KMS-11 (cell line): ENCODE measurements around the gene FADS1.

Source experiments
- H2AFZ ChIP-seq: fragments of 200-600 bp; sonication (generic); 2 replicates; pipeline ENCODE4 v1.6.1; 2016; ENCODE audit warnings: antibody characterized with exemption, mixed run types, low read depth
- H3K27ac ChIP-seq: fragments of 200-600 bp; sonication (generic); 2 replicates; pipeline ENCODE4 v1.6.1; 2016; ENCODE audit warnings: mild to moderate bottlenecking, mixed run types
- H3K27me3 ChIP-seq: fragments of 200-600 bp; sonication (generic); 2 replicates; pipeline ENCODE4 v1.6.1; 2017; ENCODE audit warnings: mild to moderate bottlenecking, low read depth, mixed run types, moderate library complexity; ENCODE audit not compliant: insufficient read depth
- H3K36me3 ChIP-seq: fragments of 200-600 bp; sonication (generic); 2 replicates; pipeline ENCODE4 v1.6.1; 2017; ENCODE audit warnings: mild to moderate bottlenecking, mixed run types; ENCODE audit not compliant: insufficient read depth
- H3K4me1 ChIP-seq: fragments of 200-600 bp; sonication (generic); 2 replicates; pipeline ENCODE4 v1.6.1; 2016; ENCODE audit warnings: mild to moderate bottlenecking, low read depth, mixed run types; ENCODE audit not compliant: poor library complexity, severe bottlenecking
- H3K4me2 ChIP-seq: fragments of 200-600 bp; sonication (generic); 2 replicates; pipeline ENCODE4 v1.7.0; 2016; ENCODE audit warnings: mild to moderate bottlenecking, mixed run types
- H3K4me3 ChIP-seq: fragments of 200-600 bp; sonication (generic); IDR thresholded peaks from 2 replicates; pipeline ENCODE4 v1.6.1; 2017; ENCODE audit warnings: low read depth, low read length, mixed read lengths; ENCODE audit not compliant: insufficient read depth
- H3K79me2 ChIP-seq: fragments of 200-600 bp; sonication (generic); 2 replicates; pipeline ENCODE4 v1.6.1; 2016; ENCODE audit warnings: low read depth, mixed run types; ENCODE audit not compliant: insufficient read depth
- H3K9ac ChIP-seq: fragments of 200-600 bp; sonication (generic); 2 replicates; pipeline ENCODE4 v1.6.1; 2016; ENCODE audit warnings: mild to moderate bottlenecking, mixed run types
- H4K20me1 ChIP-seq: fragments of 200-600 bp; sonication (generic); 2 replicates; pipeline ENCODE4 v1.6.1; 2016; ENCODE audit warnings: mild to moderate bottlenecking, mixed run types; ENCODE audit not compliant: insufficient read depth
- TF ChIP-seq, protein P1 (sequence below): fragments of 200-600 bp; sonication (generic); conservative IDR thresholded peaks from 2 replicates; pipeline ENCODE4 v1.6.1; 2017; ENCODE audit warnings: low read depth, mild to moderate bottlenecking, antibody characterized with exemption, low read length, moderate library complexity, mixed read lengths

FADS1 gene

DNA sequence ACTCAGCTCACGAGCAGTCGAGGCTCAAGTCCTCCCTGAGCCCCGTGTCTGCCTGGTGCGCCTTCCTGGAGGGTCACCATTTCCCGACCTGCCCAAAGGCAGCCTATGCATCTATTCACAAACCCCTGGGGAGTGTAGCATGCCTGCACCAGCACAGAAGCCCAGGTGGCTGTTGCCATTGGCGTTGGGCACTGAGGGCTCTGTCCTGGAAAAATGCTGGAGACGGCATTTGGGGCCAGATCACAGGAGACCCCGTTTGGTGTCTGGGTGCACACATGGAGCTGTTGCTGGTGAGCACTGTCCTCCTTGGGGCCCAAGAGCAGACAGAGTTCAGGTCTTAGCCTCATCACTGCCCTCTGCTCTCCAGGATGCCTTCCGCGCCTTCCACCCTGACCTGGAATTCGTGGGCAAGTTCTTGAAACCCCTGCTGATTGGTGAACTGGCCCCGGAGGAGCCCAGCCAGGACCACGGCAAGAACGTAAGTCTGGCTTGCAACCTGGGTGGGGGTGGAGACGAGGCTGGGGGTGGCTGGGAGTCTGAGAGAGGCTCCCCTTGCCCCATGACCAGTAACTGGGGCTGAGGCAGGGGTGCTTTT, 20.7 kb upstream of the FADS1 start:
- Histone ChIP-seq H2AFZ (no peak overlapping the region), H3K9ac (no peak overlapping the region), H3K4me2 (no peak overlapping the region), H3K27ac (no peak overlapping the region), H3K4me1 (no peaks in the 10 kb centered on the region), H4K20me1 (no peaks in the 10 kb centered on the region), H3K27me3 (no peaks in the 10 kb centered on the region), H3K36me3 (no peaks in the 10 kb centered on the region), H3K79me2 (no peaks in the 10 kb centered on the region), H3K4me3 (no peak overlapping the region)
- TF ChIP-seq, protein P1, sequence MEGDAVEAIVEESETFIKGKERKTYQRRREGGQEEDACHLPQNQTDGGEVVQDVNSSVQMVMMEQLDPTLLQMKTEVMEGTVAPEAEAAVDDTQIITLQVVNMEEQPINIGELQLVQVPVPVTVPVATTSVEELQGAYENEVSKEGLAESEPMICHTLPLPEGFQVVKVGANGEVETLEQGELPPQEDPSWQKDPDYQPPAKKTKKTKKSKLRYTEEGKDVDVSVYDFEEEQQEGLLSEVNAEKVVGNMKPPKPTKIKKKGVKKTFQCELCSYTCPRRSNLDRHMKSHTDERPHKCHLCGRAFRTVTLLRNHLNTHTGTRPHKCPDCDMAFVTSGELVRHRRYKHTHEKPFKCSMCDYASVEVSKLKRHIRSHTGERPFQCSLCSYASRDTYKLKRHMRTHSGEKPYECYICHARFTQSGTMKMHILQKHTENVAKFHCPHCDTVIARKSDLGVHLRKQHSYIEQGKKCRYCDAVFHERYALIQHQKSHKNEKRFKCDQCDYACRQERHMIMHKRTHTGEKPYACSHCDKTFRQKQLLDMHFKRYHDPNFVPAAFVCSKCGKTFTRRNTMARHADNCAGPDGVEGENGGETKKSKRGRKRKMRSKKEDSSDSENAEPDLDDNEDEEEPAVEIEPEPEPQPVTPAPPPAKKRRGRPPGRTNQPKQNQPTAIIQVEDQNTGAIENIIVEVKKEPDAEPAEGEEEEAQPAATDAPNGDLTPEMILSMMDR = no peak

DNA sequence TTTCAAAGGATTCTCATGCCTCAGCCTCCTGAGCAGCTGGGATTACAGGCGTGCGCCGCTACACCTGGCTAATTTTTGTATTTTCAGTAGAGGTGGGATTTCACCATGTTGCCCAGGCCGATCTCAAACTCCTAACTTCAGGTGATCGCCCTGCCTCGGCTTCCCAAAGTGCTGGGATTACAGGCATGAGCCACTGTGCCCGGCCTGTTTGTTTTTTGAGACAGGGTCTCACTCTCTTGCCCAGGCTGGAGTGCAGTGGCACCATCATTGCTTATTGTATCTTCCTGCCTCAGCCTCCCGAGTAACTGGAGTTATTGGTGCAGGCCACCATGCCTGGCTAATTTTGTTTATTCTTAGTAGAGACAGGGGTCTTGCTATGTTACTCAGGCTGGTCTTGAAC, 19.4 kb upstream of the FADS1 start:
- Histone ChIP-seq H3K27me3 (no peaks in the 10 kb centered on the region), H3K27ac (no peak overlapping the region), H3K4me3 (no peak overlapping the region), H3K4me2 (no peak overlapping the region), H3K79me2 (no peaks in the 10 kb centered on the region), H2AFZ (no peak overlapping the region), H4K20me1 (no peaks in the 10 kb centered on the region), H3K4me1 (no peaks in the 10 kb centered on the region), H3K36me3 (no peaks in the 10 kb centered on the region), H3K9ac (no peak overlapping the region)
- TF ChIP-seq, protein P1 = no peak

DNA sequence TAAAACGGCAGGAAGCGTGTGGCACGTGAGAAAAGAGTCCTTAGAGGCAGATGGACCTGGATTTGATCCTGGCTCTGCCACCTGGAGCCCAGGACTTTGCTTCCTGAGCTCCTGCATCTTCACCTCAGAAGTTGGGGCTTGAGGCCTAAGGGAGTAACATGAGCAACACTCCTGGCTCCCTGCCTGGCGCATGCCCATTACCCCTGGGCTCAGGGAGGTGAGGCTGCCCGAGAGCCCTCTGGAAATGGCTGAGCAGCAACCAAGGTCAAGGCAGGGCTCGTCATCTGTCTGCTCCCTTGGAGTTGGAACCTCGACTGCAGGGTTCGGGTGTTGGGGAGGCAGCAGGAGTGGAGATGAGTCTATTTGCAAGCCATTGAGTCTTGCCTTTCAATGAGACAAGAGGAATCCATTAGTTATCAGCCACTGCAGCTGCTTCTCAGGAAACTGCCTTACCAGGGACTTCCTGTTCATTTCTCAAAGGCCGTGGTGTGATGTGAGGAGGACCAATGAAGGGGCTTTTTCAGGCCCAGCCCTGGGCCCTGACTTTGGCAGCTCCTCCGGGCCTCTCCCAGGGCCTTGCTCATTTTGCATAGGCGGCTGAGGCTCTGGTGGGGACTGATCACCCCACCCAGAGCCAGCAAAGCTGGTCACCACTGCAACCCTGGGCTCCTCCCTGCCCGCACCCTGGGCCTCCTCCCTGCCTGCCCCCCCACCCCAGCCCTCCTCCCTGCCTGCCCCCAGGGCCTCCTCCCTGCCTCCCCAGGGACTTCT, 17.7 kb upstream of the FADS1 start:
- Histone ChIP-seq H3K36me3 (no peaks in the 10 kb centered on the region), H4K20me1 (no peaks in the 10 kb centered on the region), H3K27me3 (peaks cover 6% of the 10 kb centered on the region; the same call in 1 of the 2 replicates), H3K27ac (no peak overlapping the region), H3K4me2 (no peak overlapping the region), H3K79me2 (no peaks in the 10 kb centered on the region), H3K9ac (no peak overlapping the region), H2AFZ (no peak overlapping the region), H3K4me3 (no peak overlapping the region), H3K4me1 (no peaks in the 10 kb centered on the region)
- TF ChIP-seq, protein P1 = no peak

DNA sequence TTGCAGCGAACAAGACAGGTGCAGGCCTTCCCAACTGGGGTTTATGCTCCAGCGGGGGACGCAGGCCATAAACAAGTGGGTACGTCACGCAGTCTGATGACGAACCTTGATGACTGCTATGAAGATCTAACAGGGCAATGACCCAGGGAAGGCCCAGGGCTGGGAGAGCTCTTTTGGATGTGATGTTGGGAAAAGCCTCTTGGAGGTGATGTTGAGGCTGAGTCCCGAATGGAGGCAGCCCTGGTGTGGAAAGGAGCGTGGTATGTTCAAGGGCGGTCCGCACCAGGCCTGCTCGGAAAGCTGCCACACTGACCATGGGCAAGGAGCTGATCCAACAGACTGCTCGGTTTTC, 17.1 kb upstream of the FADS1 start:
- H3K9ac ChIP-seq = no peak overlapping the region
- H3K27ac ChIP-seq = no peak overlapping the region

More for the DNA sequence above, 17.1 kb upstream of the FADS1 start:
- Histone ChIP-seq H3K27me3 (peaks cover 6% of the 10 kb centered on the region; the same call in 1 of the 2 replicates), H2AFZ (no peak overlapping the region), H3K36me3 (no peaks in the 10 kb centered on the region), H4K20me1 (no peaks in the 10 kb centered on the region), H3K79me2 (no peaks in the 10 kb centered on the region), H3K4me3 (no peak overlapping the region), H3K4me2 (no peak overlapping the region), H3K4me1 (no peaks in the 10 kb centered on the region)
- TF ChIP-seq, protein P1 = no peak
